Chondrocyte (in vitro differentiated cells): ENCODE results near the gene KCNA1. TPM values are rescaled to one million over a fixed set of nuclear protein-coding genes. Genes with fewer than 3 reads are reported as not detected.

Source experiments
- DNase-seq: peaks from one replicate; pipeline ENCODE4 v3.0.0; 2021; ENCODE audit warnings: mixed read lengths, low spot score
- H3K27ac Mint-ChIP-seq: one replicate; pipeline ENCODE4 v1.8.0; 2021; ENCODE audit warnings: mild to moderate bottlenecking, moderate library complexity, mixed read lengths; ENCODE audit not compliant: unreplicated experiment
- H3K27me3 Mint-ChIP-seq: 2 replicates; pipeline ENCODE4 v1.8.0; 2021; ENCODE audit warnings: low read depth, mixed read lengths
- H3K36me3 Mint-ChIP-seq: 2 replicates; pipeline ENCODE4 v1.8.0; 2021; ENCODE audit warnings: low read depth, mixed read lengths
- H3K4me1 Mint-ChIP-seq: 2 replicates; pipeline ENCODE4 v1.8.0; 2021; ENCODE audit warnings: low read depth, mild to moderate bottlenecking, mixed read lengths
- H3K4me3 Mint-ChIP-seq: one replicate; pipeline ENCODE4 v1.8.0; 2021; ENCODE audit warnings: mild to moderate bottlenecking, moderate library complexity, mixed read lengths; ENCODE audit not compliant: unreplicated experiment
- H3K9me3 Mint-ChIP-seq: 2 replicates; pipeline ENCODE4 v1.8.0; 2021; ENCODE audit warnings: low read depth, mixed read lengths
- CTCF ChIP-seq: fragments of 200-600 bp; sonication (generic); IDR thresholded peaks from 2 replicates; pipeline ENCODE4 v1.5.0; 2021; ENCODE audit warnings: antibody characterized with exemption, mild to moderate bottlenecking, moderate library complexity
- long read RNA-seq: library from polyadenylated mRNA; stranded (forward); transcript quantifications from one replicate; pipeline ENCODE4 v2.0.0, GENCODE V29; 2021
- total RNA-seq: library from RNA; stranded (reverse); gene quantifications from 3 replicates; pipeline ENCODE4 v1.2.1, GENCODE V29; 2021

Gene KCNA1
- total RNA-seq = 0.45 to 0.64 TPM (median 0.63 TPM) in 3 replicates
- long read RNA-seq, full-length matches to known transcripts = 2 of 2 reads
- long read RNA-seq, partial matches to known transcripts = 0 of 2 reads
- long read RNA-seq, other reads (novel, unspliced or antisense) = 0 of 2 reads

- DNase-seq = no peak
- H3K27me3 Mint-ChIP-seq = peaks cover 48% of the 10 kb centered on the region
Observed at GRCh38 chr12:4909734-4910501, at the start of gene KCNA1. Gene KCNA1, plus strand, starts transcription at chr12:4909905. Its CDS starts 1,474 bp downstream, at chr12:4911379.

GRCh38 chr12:4860741-4861140 lies 49.0 kb upstream of the KCNA1 start:
- Mint-ChIP-seq H3K4me3 (no peak overlapping the region), H3K9me3 (no peaks in the 10 kb centered on the region), H3K27me3 (peaks cover 45% of the 10 kb centered on the region), H3K36me3 (no peaks in the 10 kb centered on the region), H3K27ac (no peak overlapping the region), H3K4me1 (peaks cover 25% of the 10 kb centered on the region)
- DNase-seq = no peak
- no peak for TF ChIP-seq CTCF

More at GRCh38 chr12:4909734-4910501, at the start of gene KCNA1:
- peaks cover 19% of the 10 kb centered on the region for H3K4me1 Mint-ChIP-seq
- peak within 1 kb of the TSS; percentile 75 for H3K4me3 Mint-ChIP-seq
- no peak within 1 kb of the TSS for H3K27ac Mint-ChIP-seq
- H3K36me3 Mint-ChIP-seq = peaks cover 8% of the 10 kb centered on the region
- peaks cover 4% of the 10 kb centered on the region for H3K9me3 Mint-ChIP-seq
- no peak for TF ChIP-seq CTCF

- peaks cover 21% of the 10 kb centered on the region for H3K4me1 Mint-ChIP-seq
- H3K36me3 Mint-ChIP-seq = no peaks in the 10 kb centered on the region
- H3K27ac Mint-ChIP-seq = no peak overlapping the region
- no peak for DNase-seq
- H3K27me3 Mint-ChIP-seq = peaks cover 56% of the 10 kb centered on the region
- no peaks in the 10 kb centered on the region for H3K9me3 Mint-ChIP-seq
- no peak overlapping the region for H3K4me3 Mint-ChIP-seq
- TF ChIP-seq CTCF = no peak
Observed at GRCh38 chr12:4862809-4863208, 46.9 kb upstream of the KCNA1 start.

- TF ChIP-seq CTCF = no peak
- H3K36me3 Mint-ChIP-seq = no peaks in the 10 kb centered on the region
- peaks cover 9% of the 10 kb centered on the region for H3K4me1 Mint-ChIP-seq
- no peak overlapping the region for H3K27ac Mint-ChIP-seq
- no peaks in the 10 kb centered on the region for H3K9me3 Mint-ChIP-seq
- H3K4me3 Mint-ChIP-seq = no peak overlapping the region
- H3K27me3 Mint-ChIP-seq = peaks cover 50% of the 10 kb centered on the region
- no peak for DNase-seq
Observed at GRCh38 chr12:4864575-4864974, 45.1 kb upstream of the KCNA1 start.

- TF ChIP-seq CTCF = no peak
- peaks cover 54% of the 10 kb centered on the region for H3K27me3 Mint-ChIP-seq
- no peaks in the 10 kb centered on the region for H3K36me3 Mint-ChIP-seq
- no peak overlapping the region for H3K27ac Mint-ChIP-seq
- peaks cover 2% of the 10 kb centered on the region for H3K4me1 Mint-ChIP-seq
- H3K4me3 Mint-ChIP-seq = no peak overlapping the region
- H3K9me3 Mint-ChIP-seq = no peaks in the 10 kb centered on the region
- DNase-seq = no peak
Observed at GRCh38 chr12:4865246-4865645, 44.5 kb upstream of the KCNA1 start.
